Stimulated activated naive B cell treated with anti-CD40 and anti-IgM and Interleukin-4, amounts not matched to agents 10 μg/mL and 1 μg/mL and 100 μg/mL, for 72 hours (primary cell): ENCODE results near the gene TTC39C.
A peak's percentile ranks its signal among the peaks of the same experiment; 100 is the strongest.

ENCODE experiments used
- ATAC-seq, 2 donors: fragments of 150-1000 bp; cut with Tn5 transposase; replicated peaks; 2 replicates each; pipeline ENCODE4 v1.10.0; 2021; ENCODE audit warnings: moderate library complexity in 1 of 2
- DNase-seq: peaks from one replicate; pipeline ENCODE4 v3.0.0; 2021
- H3K27ac Mint-ChIP-seq: one replicate; pipeline ENCODE4 v1.8.0; 2022; ENCODE audit warnings: mild to moderate bottlenecking, mixed read lengths
- H3K27me3 Mint-ChIP-seq, 2 donors: one replicate each; pipeline ENCODE4 v1.8.0; 2022; ENCODE audit warnings: mixed read lengths in 2 of 2
- H3K36me3 Mint-ChIP-seq, 2 donors: one replicate each; pipeline ENCODE4 v1.8.0; 2022; ENCODE audit warnings: mixed read lengths in 2 of 2, mild to moderate bottlenecking in 1 of 2
- H3K4me1 Mint-ChIP-seq, 2 donors: one replicate each; pipeline ENCODE4 v1.8.0; 2022; ENCODE audit warnings: mixed read lengths in 2 of 2, mild to moderate bottlenecking in 1 of 2
- H3K4me3 Mint-ChIP-seq, 2 donors: one replicate each; pipeline ENCODE4 v1.8.0; 2022; ENCODE audit warnings: mild to moderate bottlenecking in 2 of 2, mixed read lengths in 2 of 2, moderate library complexity in 1 of 2
- H3K9me3 Mint-ChIP-seq, 2 donors: one replicate each; pipeline ENCODE4 v1.8.0; 2022; ENCODE audit warnings: mixed read lengths in 2 of 2, mild to moderate bottlenecking in 1 of 2

Gene TTC39C

DNA sequence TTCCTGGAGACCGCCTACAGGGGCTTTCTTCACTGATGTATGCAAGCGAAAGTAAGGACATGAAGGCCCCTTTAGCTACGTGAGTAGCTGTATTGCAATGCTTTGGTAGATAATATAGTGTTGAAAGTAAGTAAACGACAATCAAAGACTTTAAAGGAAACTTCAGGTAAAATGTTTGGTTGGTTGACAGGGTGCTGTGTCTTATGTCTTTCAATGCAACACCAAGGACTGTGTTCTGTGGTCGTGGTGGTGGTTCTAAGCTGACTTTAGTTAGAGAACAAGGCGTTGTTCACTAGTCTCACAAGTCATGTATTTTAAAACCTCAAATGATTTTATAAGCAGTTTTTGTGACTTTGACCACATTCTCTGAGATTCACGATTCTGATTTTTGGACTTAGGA is 66.3 kb downstream of the TTC39C start:
- Mint-ChIP-seq H3K27ac (no peak overlapping the region), H3K36me3 (peaks cover 25 to 37% of the 10 kb centered on the region in 2 donors), H3K4me3 (no peak overlapping the region), H3K9me3 (no peaks in the 10 kb centered on the region), H3K27me3 (no peaks in the 10 kb centered on the region), H3K4me1 (peaks cover 5 to 8% of the 10 kb centered on the region in 2 donors)
- ATAC-seq (no peak), DNase-seq (no peak)

DNA sequence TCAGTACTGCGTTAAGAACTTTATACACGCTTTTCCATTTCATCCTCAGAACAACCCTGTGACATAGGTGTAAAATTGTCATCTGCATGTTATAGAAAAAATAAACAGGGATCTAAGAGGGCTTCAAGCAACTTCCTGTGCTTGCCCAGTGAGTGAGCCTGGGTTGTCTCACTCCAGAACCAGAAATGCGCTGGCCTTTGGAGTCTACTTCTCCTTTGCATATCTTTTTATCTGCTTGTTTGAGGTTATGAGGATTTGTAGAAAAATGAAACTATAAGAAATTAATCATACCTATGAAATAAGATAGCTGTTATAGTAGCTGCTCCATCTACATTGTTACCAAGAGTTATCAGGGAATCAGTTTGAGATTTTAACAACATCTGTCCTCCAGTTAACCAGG is 69.0 kb downstream of the TTC39C start:
- Mint-ChIP-seq H3K9me3 (no peaks in the 10 kb centered on the region), H3K27me3 (no peaks in the 10 kb centered on the region), H3K4me1 (peaks cover 2 to 4% of the 10 kb centered on the region in 2 donors), H3K27ac (no peak overlapping the region), H3K4me3 (no peak overlapping the region), H3K36me3 (peaks cover 24 to 29% of the 10 kb centered on the region in 2 donors)
- no peak for ATAC-seq
- DNase-seq = no peak

DNA sequence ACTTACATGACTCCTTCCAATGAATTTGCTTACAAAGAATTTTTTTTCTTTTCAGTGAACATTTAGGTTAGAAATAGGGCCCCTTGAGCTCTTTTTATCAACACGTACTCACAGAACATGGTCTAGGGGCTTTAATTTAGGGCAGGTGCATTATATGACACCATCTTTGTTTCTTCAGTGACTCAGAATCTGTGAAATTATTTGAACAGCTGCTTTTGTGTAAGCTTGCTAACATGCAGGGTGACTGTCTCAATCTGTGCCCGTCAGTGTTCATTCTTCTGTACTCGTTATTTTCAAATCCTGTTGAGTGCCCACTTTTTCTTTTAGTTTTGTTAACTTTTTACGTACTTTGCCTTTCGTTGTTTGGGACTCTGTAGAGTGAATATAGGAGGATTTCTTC is 71.5 kb downstream of the TTC39C start:
- peaks cover 4 to 12% of the 10 kb centered on the region in 2 donors for H3K4me1 Mint-ChIP-seq
- no peak overlapping the region for H3K27ac Mint-ChIP-seq
- H3K27me3 Mint-ChIP-seq = no peaks in the 10 kb centered on the region
- no peaks in the 10 kb centered on the region for H3K9me3 Mint-ChIP-seq
- DNase-seq (no peak), ATAC-seq (no peak)
- H3K36me3 Mint-ChIP-seq = peaks cover 29 to 30% of the 10 kb centered on the region in 2 donors
- no peak overlapping the region for H3K4me3 Mint-ChIP-seq

DNA sequence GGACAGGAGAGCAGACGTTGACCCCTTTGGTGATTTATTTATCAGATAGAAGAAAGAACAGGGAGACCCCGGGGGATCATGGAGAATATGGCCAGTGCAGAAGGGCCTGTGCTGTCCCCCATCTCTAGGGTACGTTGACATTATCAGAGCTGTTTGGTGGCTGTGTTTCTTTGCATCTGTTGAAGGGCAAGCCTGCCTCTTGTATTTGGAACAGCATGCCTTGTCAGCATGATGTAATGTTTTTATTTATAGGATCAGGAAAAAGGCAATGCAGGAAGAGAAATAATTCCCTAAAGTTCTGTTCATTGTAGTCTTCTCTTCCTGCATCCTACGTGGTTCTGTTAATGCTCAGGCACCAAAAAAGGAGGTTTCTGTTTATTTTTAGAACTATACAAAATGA is 74.5 kb downstream of the TTC39C start:
- H3K4me1 Mint-ChIP-seq = peaks cover 9 to 23% of the 10 kb centered on the region in 2 donors
- no peak overlapping the region for H3K4me3 Mint-ChIP-seq
- H3K9me3 Mint-ChIP-seq = peaks cover under 1 to 1% of the 10 kb centered on the region in 2 donors
- no peak for ATAC-seq
- DNase-seq = no peak
- no peak overlapping the region for H3K27ac Mint-ChIP-seq
- peaks cover 41 to 42% of the 10 kb centered on the region in 2 donors for H3K36me3 Mint-ChIP-seq
- H3K27me3 Mint-ChIP-seq = no peaks in the 10 kb centered on the region

DNA sequence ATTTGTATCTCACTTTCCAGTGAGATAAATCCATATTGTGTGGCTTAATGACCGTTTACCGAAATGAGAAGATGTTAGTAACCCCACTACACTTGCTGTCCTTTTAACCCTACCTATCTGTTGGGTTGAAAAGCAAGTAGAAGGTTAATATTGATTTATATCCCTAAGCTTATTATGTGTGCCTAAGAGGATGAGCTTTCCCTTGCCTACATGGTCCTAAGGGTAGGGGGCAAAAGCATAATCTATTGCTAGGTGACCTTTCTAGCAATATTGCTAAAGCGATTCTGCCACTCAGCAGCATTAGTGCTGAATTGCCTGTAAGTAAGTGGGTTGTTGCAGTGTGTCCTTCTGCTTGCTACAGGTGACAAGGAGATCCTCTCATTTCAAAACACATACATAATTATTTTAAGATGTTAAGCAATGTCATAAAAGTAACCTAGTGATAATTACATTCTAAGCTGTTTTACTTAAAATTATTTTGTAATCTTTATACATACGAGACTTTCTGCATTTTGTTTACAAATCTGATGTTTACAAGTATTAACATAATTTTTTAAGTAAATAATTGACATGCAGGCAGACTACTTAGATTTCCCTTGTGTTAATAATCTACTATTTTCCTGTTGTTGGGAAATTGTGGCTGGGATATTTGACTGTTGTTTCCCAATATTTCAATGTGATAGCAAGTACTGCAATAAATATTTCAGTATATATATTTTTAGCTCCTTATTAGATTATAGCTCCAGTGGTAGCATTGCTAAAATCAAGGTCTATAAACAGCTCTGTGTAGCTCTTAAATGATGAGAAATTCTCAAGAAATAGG is 75.2 kb downstream of the TTC39C start:
- peaks cover 41 to 44% of the 10 kb centered on the region in 2 donors for H3K36me3 Mint-ChIP-seq
- H3K9me3 Mint-ChIP-seq = peaks cover 3% of the 10 kb centered on the region in 2 donors
- H3K4me1 Mint-ChIP-seq = peaks cover 12 to 30% of the 10 kb centered on the region in 2 donors
- H3K27me3 Mint-ChIP-seq = no peaks in the 10 kb centered on the region
- no peak for DNase-seq
- H3K27ac Mint-ChIP-seq = no peak overlapping the region
- ATAC-seq = no peak
- H3K4me3 Mint-ChIP-seq = no peak overlapping the region

GRCh38 chr18:24090876-24091275 is 76.3 kb downstream of the TTC39C start:
- no peaks in the 10 kb centered on the region for H3K27me3 Mint-ChIP-seq
- ATAC-seq (no peak), DNase-seq (no peak)
- H3K4me1 Mint-ChIP-seq = peaks cover 17 to 38% of the 10 kb centered on the region in 2 donors
- H3K4me3 Mint-ChIP-seq = no peak overlapping the region
- no peak overlapping the region for H3K27ac Mint-ChIP-seq
- peaks cover 3% of the 10 kb centered on the region in 2 donors for H3K9me3 Mint-ChIP-seq
- peaks cover 46 to 47% of the 10 kb centered on the region in 2 donors for H3K36me3 Mint-ChIP-seq

GRCh38 chr18:24094561-24094960 is 80.0 kb downstream of the TTC39C start:
- Mint-ChIP-seq H3K36me3 (peaks cover 42 to 46% of the 10 kb centered on the region in 2 donors), H3K27me3 (no peaks in the 10 kb centered on the region), H3K4me1 (peaks cover 13 to 26% of the 10 kb centered on the region in 2 donors), H3K9me3 (peaks cover 3 to 6% of the 10 kb centered on the region in 2 donors), H3K4me3 (no peak overlapping the region), H3K27ac (peak overlapping the region; percentile 7)
- DNase-seq (no peak), ATAC-seq (no peak)

DNA sequence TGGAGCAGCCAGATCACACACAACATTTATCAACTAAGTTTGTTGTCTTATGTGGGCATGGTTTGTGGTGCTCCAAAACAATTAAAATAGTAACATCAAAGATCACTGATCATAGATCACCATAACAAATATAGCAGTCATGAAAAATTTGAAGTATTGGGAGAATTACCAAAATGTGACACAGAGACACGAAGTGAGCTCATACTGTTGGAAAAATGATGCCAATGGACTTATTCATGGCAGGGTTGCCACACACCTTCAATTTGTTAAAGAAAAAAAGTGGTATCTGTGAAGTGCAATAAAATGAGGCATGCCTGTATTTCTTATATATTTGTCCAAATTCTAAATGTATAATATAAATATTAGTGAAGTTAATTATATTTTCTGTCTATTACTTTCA is 81.4 kb downstream of the TTC39C start:
- peaks cover 3 to 6% of the 10 kb centered on the region in 2 donors for H3K9me3 Mint-ChIP-seq
- ATAC-seq (no peak), DNase-seq (no peak)
- H3K4me3 Mint-ChIP-seq = no peak overlapping the region
- peaks cover 42 to 51% of the 10 kb centered on the region in 2 donors for H3K36me3 Mint-ChIP-seq
- no peaks in the 10 kb centered on the region for H3K27me3 Mint-ChIP-seq
- no peak overlapping the region for H3K27ac Mint-ChIP-seq
- peaks cover 13 to 26% of the 10 kb centered on the region in 2 donors for H3K4me1 Mint-ChIP-seq

- no peaks in the 10 kb centered on the region for H3K27me3 Mint-ChIP-seq
- ATAC-seq (no peak), DNase-seq (no peak)
- peaks cover 6 to 14% of the 10 kb centered on the region in 2 donors for H3K4me1 Mint-ChIP-seq
- H3K4me3 Mint-ChIP-seq = no peak overlapping the region
- H3K27ac Mint-ChIP-seq = no peak overlapping the region
- peaks cover 31 to 51% of the 10 kb centered on the region in 2 donors for H3K36me3 Mint-ChIP-seq
- H3K9me3 Mint-ChIP-seq = no peaks in the 10 kb centered on the region
These were observed 88.9 kb downstream of the TTC39C start for GRCh38 chr18:24103320-24104021.

GRCh38 chr18:24104486-24104885 is 89.9 kb downstream of the TTC39C start:
- Mint-ChIP-seq H3K4me3 (no peak overlapping the region), H3K4me1 (peaks cover 6 to 14% of the 10 kb centered on the region in 2 donors), H3K27me3 (no peaks in the 10 kb centered on the region), H3K27ac (no peak overlapping the region), H3K9me3 (no peaks in the 10 kb centered on the region), H3K36me3 (peaks cover 29 to 47% of the 10 kb centered on the region in 2 donors)
- ATAC-seq (no peak), DNase-seq (no peak)

DNA sequence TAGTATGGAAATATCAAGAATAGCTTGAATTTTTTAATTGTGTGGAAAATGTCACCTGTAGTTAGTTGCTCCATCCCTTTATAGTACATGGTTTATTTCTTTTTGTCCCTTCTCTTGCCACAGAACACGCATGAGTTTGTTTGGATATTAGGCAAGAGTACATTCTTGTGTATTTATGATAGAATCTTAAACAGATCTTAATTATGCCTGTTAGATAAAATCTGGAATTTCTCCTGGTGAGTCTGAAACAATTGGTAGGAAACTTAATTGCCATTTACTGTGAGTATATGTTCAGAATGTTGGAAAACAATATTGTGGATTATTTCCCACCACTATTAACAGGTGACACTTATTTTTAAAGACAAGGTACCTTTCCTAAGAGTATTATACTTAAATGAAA is 94.1 kb downstream of the TTC39C start:
- no peak overlapping the region for H3K27ac Mint-ChIP-seq
- H3K4me3 Mint-ChIP-seq = no peak overlapping the region
- peaks cover 24 to 36% of the 10 kb centered on the region in 2 donors for H3K36me3 Mint-ChIP-seq
- H3K27me3 Mint-ChIP-seq = no peaks in the 10 kb centered on the region
- H3K9me3 Mint-ChIP-seq = no peaks in the 10 kb centered on the region
- ATAC-seq (no peak), DNase-seq (no peak)
- peaks cover 2 to 14% of the 10 kb centered on the region in 2 donors for H3K4me1 Mint-ChIP-seq

DNA sequence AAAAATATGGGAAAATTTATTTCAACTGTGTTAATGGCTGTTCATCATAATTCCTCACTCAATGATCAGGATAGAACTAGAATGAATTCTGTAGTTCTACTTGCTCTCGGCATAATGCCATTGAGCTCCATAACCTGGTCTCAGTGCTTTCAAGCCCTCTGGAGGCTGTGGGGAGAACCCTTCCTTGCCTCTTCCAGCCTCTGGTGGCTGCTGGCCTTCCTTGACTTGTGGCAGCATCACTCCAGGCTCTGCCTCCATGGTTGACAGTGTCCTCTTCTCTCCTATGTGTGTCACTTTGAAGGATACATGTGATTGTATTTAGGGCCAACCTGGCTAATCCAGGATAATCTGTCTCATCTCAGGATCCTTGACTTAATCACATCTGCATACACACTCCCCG is 97.4 kb downstream of the TTC39C start:
- no peak for ATAC-seq
- Mint-ChIP-seq H3K36me3 (peaks cover 23 to 31% of the 10 kb centered on the region in 2 donors), H3K27ac (no peak overlapping the region), H3K9me3 (no peaks in the 10 kb centered on the region), H3K4me3 (no peak overlapping the region), H3K27me3 (no peaks in the 10 kb centered on the region), H3K4me1 (peaks cover 14 to 23% of the 10 kb centered on the region in 2 donors)
- no peak for DNase-seq

DNA sequence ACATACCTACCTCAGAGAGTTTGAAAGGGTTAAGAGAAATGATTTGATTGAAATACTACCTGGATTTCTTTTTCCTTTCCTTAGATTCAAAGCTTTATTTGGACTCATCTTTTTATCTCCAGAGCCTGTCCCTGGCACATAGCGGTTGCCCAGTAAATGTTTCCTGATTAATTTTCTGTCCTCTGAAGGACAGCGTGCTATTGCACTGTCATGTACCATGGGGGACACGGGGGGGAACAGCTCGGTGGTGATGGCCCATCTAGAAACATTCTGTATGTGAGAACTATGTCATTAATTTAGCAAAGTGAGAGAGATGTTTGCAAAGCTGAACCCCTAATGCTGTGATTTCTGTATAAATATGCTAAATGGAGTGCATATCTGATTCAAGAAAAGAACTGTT is 97.9 kb downstream of the TTC39C start:
- Mint-ChIP-seq H3K4me1 (peaks cover 13 to 19% of the 10 kb centered on the region in 2 donors), H3K36me3 (peaks cover 18 to 27% of the 10 kb centered on the region in 2 donors), H3K27ac (no peak overlapping the region), H3K9me3 (no peaks in the 10 kb centered on the region), H3K27me3 (no peaks in the 10 kb centered on the region), H3K4me3 (no peak overlapping the region)
- ATAC-seq (no peak), DNase-seq (no peak)

GRCh38 chr18:24112874-24113615 is 98.5 kb downstream of the TTC39C start:
- no peak for DNase-seq
- H3K27me3 Mint-ChIP-seq = no peaks in the 10 kb centered on the region
- no peak for ATAC-seq
- H3K27ac Mint-ChIP-seq = no peak overlapping the region
- peaks cover 12 to 17% of the 10 kb centered on the region in 2 donors for H3K4me1 Mint-ChIP-seq
- no peak overlapping the region for H3K4me3 Mint-ChIP-seq
- peaks cover 17 to 24% of the 10 kb centered on the region in 2 donors for H3K36me3 Mint-ChIP-seq
- H3K9me3 Mint-ChIP-seq = no peaks in the 10 kb centered on the region
